A549 treated with CORT108297 at 1 μM for 4 hours (cell line): ENCODE results near the gene CCDC66. TPM values are rescaled to one million over a fixed set of nuclear protein-coding genes. Genes with fewer than 3 reads are reported as not detected.

Experiments
- total RNA-seq: library from RNA; stranded (reverse); fragments of 200-300 nt; extraction: Qiagen RNA extraction; gene quantifications from 5 replicates; pipeline ENCODE4 v1.2.3, GENCODE V29; 2022

CCDC66 gene
- 5.1 to 7.4 TPM (median 6.1 TPM) in 5 replicates for total RNA-seq

GRCh38 chr3:56556908-56557830 lies at the start of gene CCDC66:
TSS of gene CCDC66 (plus strand) at chr3:56557175. CDS start at chr3:56557243, 68 bp downstream.

Other genes with a start within 250 kb of the CCDC66 start
- gene ERC2, start 88.7 kb upstream of the CCDC66 start, total RNA-seq, result 0.08 to 0.25 TPM (median 0.12 TPM) in 4 of 5 replicates, not detected in the other
- gene TASOR, start 126.1 kb downstream of the CCDC66 start, total RNA-seq, result 18.8 to 31.3 TPM (median 20.2 TPM) in 5 replicates
- 6.4 to 8.4 TPM (median 7.8 TPM) in 5 replicates for gene ARHGEF3, start 244.8 kb downstream of the CCDC66 start, total RNA-seq